WTC11 (cell line): ENCODE measurements around the gene DLGAP4. TPM values are rescaled to one million over a fixed set of nuclear protein-coding genes. Genes with fewer than 3 reads are reported as not detected.

Experiments
- ATAC-seq: fragments of 200-7000 bp; cut with Tn5 transposase; 2 replicates; pipeline ENCODE4 v1.10.0; 2021; ENCODE audit warnings: mild to moderate bottlenecking, moderate library complexity
- CTCF ChIA-PET: fragments of 300-600 bp; sonication (Branson Sonifier 250); formaldehyde crosslinking; loops from one replicate; lab custom pipeline; 2021; ENCODE audit warnings: antibody characterized with exemption; lab: Charles Lee
- POLR2A ChIA-PET: fragments of 350-600 bp; sonication (Branson Sonifier 250); formaldehyde crosslinking; loops from one replicate; lab custom pipeline; 2021; ENCODE audit warnings: antibody characterized with exemption; lab: Charles Lee
- DNase-seq: peaks from one replicate; pipeline ENCODE4 v3.0.0; 2021; ENCODE audit warnings: low spot score
- H3K27ac Mint-ChIP-seq: 2 replicates; pipeline ENCODE4 v1.8.0; 2021; ENCODE audit warnings: mixed read lengths
- H3K27me3 Mint-ChIP-seq: 2 replicates; pipeline ENCODE4 v1.8.0; 2021; ENCODE audit warnings: low read depth, mild to moderate bottlenecking, moderate library complexity, mixed read lengths
- H3K36me3 Mint-ChIP-seq: 2 replicates; pipeline ENCODE4 v1.8.0; 2021; ENCODE audit warnings: mixed read lengths
- H3K4me1 Mint-ChIP-seq: 2 replicates; pipeline ENCODE4 v1.8.0; 2022; ENCODE audit warnings: mixed read lengths
- H3K4me3 Mint-ChIP-seq: 2 replicates; pipeline ENCODE4 v1.8.0; 2021; ENCODE audit warnings: mild to moderate bottlenecking, moderate library complexity, mixed read lengths
- H3K9me3 Mint-ChIP-seq: 2 replicates; pipeline ENCODE4 v1.8.0; 2021; ENCODE audit warnings: mixed read lengths
- CTCF ChIP-seq: fragments of 200-600 bp; IDR thresholded peaks from 2 replicates; pipeline ENCODE4 v1.8.0; 2022; ENCODE audit warnings: antibody characterized with exemption
- ELF4 ChIP-seq: sonication (generic); formaldehyde crosslinking; IDR thresholded peaks from 2 replicates; pipeline ENCODE4 v1.8.1; 2022; ENCODE audit warnings: low read depth, mild to moderate bottlenecking, moderate library complexity, missing genetic modification reagents
- EMX1 ChIP-seq: fragments of 250-450 bp; sonication (Bioruptor Pico); IDR thresholded peaks from 2 replicates; pipeline ENCODE4 v1.8.0; 2021; ENCODE audit warnings: mild to moderate bottlenecking
- HMGA2 ChIP-seq: fragments of 250-450 bp; sonication (Bioruptor Pico); IDR thresholded peaks from 2 replicates; pipeline ENCODE4 v1.4.0; 2021; ENCODE audit warnings: mild to moderate bottlenecking, moderate library complexity
- JAZF1 ChIP-seq: fragments of 250-450 bp; sonication (Bioruptor Pico); IDR thresholded peaks from 2 replicates; pipeline ENCODE4 v1.9.0; 2021; ENCODE audit warnings: moderate library complexity, mild to moderate bottlenecking, inconsistent platforms
- JUN ChIP-seq: sonication (generic); formaldehyde crosslinking; IDR thresholded peaks from 2 replicates; pipeline ENCODE4 v1.8.0; 2023; ENCODE audit warnings: mild to moderate bottlenecking, missing genetic modification reagents
- KAT7 ChIP-seq: sonication (generic); formaldehyde crosslinking; IDR thresholded peaks from 2 replicates; pipeline ENCODE4 v1.8.1; 2023; ENCODE audit warnings: missing genetic modification reagents, mild to moderate bottlenecking, borderline replicate concordance
- MLX ChIP-seq: sonication (generic); formaldehyde crosslinking; IDR thresholded peaks from 2 replicates; pipeline ENCODE4 v1.8.1; 2023; ENCODE audit warnings: mild to moderate bottlenecking, missing genetic modification reagents, moderate library complexity
- MYBL2 ChIP-seq: sonication (generic); formaldehyde crosslinking; IDR thresholded peaks from 2 replicates; pipeline ENCODE4 v1.8.1; 2023; ENCODE audit warnings: mild to moderate bottlenecking, moderate library complexity, missing genetic modification reagents
- NFATC4 ChIP-seq: fragments of 250-450 bp; sonication (Bioruptor Pico); IDR thresholded peaks from 2 replicates; pipeline ENCODE4 v1.9.0; 2021; ENCODE audit warnings: mild to moderate bottlenecking
- SMAD4 ChIP-seq: sonication (generic); formaldehyde crosslinking; IDR thresholded peaks from 2 replicates; pipeline ENCODE4 v1.8.0; 2022; ENCODE audit warnings: mild to moderate bottlenecking, missing genetic modification reagents
- SOX15 ChIP-seq: fragments of 250-450 bp; sonication (Bioruptor Pico); IDR thresholded peaks from 2 replicates; pipeline ENCODE4 v1.9.0; 2021; ENCODE audit warnings: mild to moderate bottlenecking
- SP1 ChIP-seq: sonication (generic); formaldehyde crosslinking; conservative IDR thresholded peaks from 2 replicates; pipeline ENCODE4 v1.8.1; 2022; ENCODE audit warnings: missing genetic modification reagents
- TEAD4 ChIP-seq: sonication (generic); formaldehyde crosslinking; IDR thresholded peaks from 2 replicates; pipeline ENCODE4 v1.8.0; 2022; ENCODE audit warnings: mild to moderate bottlenecking, missing genetic modification reagents
- ZBTB21 ChIP-seq: sonication (generic); formaldehyde crosslinking; IDR thresholded peaks from 2 replicates; pipeline ENCODE4 v1.8.1; 2023; ENCODE audit warnings: mild to moderate bottlenecking, missing genetic modification reagents, borderline replicate concordance
- ZBTB43 ChIP-seq: sonication (generic); formaldehyde crosslinking; IDR thresholded peaks from 2 replicates; pipeline ENCODE4 v1.8.1; 2023; ENCODE audit warnings: mild to moderate bottlenecking, missing genetic modification reagents
- ZMAT4 ChIP-seq: fragments of 250-450 bp; sonication (Bioruptor Pico); IDR thresholded peaks from 2 replicates; pipeline ENCODE4 v1.9.0; 2021; ENCODE audit warnings: mild to moderate bottlenecking
- ZNF138 ChIP-seq: sonication (generic); formaldehyde crosslinking; conservative IDR thresholded peaks from 2 replicates; pipeline ENCODE4 v1.8.1; 2022; ENCODE audit warnings: mild to moderate bottlenecking, moderate library complexity, missing genetic modification reagents
- ZNF263 ChIP-seq: sonication (generic); formaldehyde crosslinking; IDR thresholded peaks from 2 replicates; pipeline ENCODE4 v1.8.1; 2022; ENCODE audit warnings: low read depth, mild to moderate bottlenecking, moderate library complexity, missing genetic modification reagents
- ZNF317 ChIP-seq: sonication (generic); formaldehyde crosslinking; IDR thresholded peaks from 2 replicates; pipeline ENCODE4 v1.8.1; 2023; ENCODE audit warnings: low read depth, mild to moderate bottlenecking, moderate library complexity, missing genetic modification reagents, borderline replicate concordance
- ZNF512 ChIP-seq: sonication (generic); formaldehyde crosslinking; IDR thresholded peaks from 2 replicates; pipeline ENCODE4 v1.8.1; 2022; ENCODE audit warnings: missing genetic modification reagents, borderline replicate concordance
- total RNA-seq: library from RNA; stranded (reverse); gene quantifications from 3 replicates; pipeline ENCODE4 v1.2.3, GENCODE V29; 2021

DLGAP4 gene
- total RNA-seq, 1 experiment from 2014 or later, result 52.6 TPM

GRCh38 chr20:36275011-36275410 lies 31.1 kb upstream of the DLGAP4 start (continued):
- TF ChIP-seq CTCF (no peak), NFATC4 (CRISPR knock-in tag) (no peak), ZBTB21 (no peak)
- TF ChIP-seq, all 79 proteins: peak for 0

GRCh38 chr20:36275441-36276189 lies 30.5 kb upstream of the DLGAP4 start:
- no peak overlapping the region for H3K4me3 Mint-ChIP-seq
- no peak overlapping the region for H3K27ac Mint-ChIP-seq
- ATAC-seq, result no peak
- no peaks in the 10 kb centered on the region; the same call in 1 of the 2 replicates for H3K27me3 Mint-ChIP-seq
- ChIA-PET CTCF (interaction anchor here (0.7 to 6.1 kb wide), 5 partner anchors 17 to 217 kb away, joined by 3 to 90 read pairs (median 6); no protein-coding TSS in a partner anchor), POLR2A (no interaction called here)
- peaks cover 23% of the 10 kb centered on the region for H3K4me1 Mint-ChIP-seq
- H3K9me3 Mint-ChIP-seq, result no peaks in the 10 kb centered on the region
- no peaks in the 10 kb centered on the region for H3K36me3 Mint-ChIP-seq
- TF ChIP-seq MLX (CRISPR knock-in tag), result no peak
- no peak for TF ChIP-seq EMX1 (CRISPR knock-in tag)
- no peak for TF ChIP-seq ZMAT4 (CRISPR knock-in tag)
- TF ChIP-seq TEAD4 (CRISPR knock-in tag), result no peak
- no peak for TF ChIP-seq ELF4 (CRISPR knock-in tag)
- no peak for TF ChIP-seq JAZF1 (CRISPR knock-in tag)
- no peak for TF ChIP-seq ZNF512
- TF ChIP-seq SP1 (CRISPR knock-in tag), result no peak
- DNase-seq, result no peak

GRCh38 chr20:36277546-36277945 lies 28.6 kb upstream of the DLGAP4 start:
- POLR2A ChIA-PET, result interaction anchor here (0.8 kb wide), 1 partner anchor 10 kb away, joined by 3 read pairs; no protein-coding TSS in a partner anchor

More at GRCh38 chr20:36277546-36277945, 28.6 kb upstream of the DLGAP4 start:
- Mint-ChIP-seq H3K4me3 (no peak overlapping the region), H3K4me1 (peaks cover 11% of the 10 kb centered on the region; the same call in 1 of the 2 replicates), H3K9me3 (no peaks in the 10 kb centered on the region), H3K36me3 (no peaks in the 10 kb centered on the region), H3K27ac (no peak overlapping the region), H3K27me3 (no peaks in the 10 kb centered on the region; the same call in 1 of the 2 replicates)
- ATAC-seq (no peak), DNase-seq (no peak)
- CTCF ChIA-PET, result interaction anchor here (1.7 kb wide), 1 partner anchor 122 kb away, joined by 4 read pairs; no protein-coding TSS in a partner anchor
- TF ChIP-seq SOX15 (CRISPR knock-in tag), result no peak
- TF ChIP-seq ZMAT4 (CRISPR knock-in tag), result no peak
- TF ChIP-seq ZNF263 (CRISPR knock-in tag), result no peak
- TF ChIP-seq JUN (CRISPR knock-in tag), result no peak
- TF ChIP-seq HMGA2 (CRISPR knock-in tag), result no peak
- TF ChIP-seq ELF4 (CRISPR knock-in tag), result no peak
- no peak for TF ChIP-seq ZBTB43 (CRISPR knock-in tag)
- TF ChIP-seq NFATC4 (CRISPR knock-in tag), result no peak
- TF ChIP-seq MYBL2 (CRISPR knock-in tag), result no peak
- TF ChIP-seq SMAD4, result no peak
- no peak for TF ChIP-seq KAT7 (CRISPR knock-in tag)
- TF ChIP-seq ZNF317, result no peak
- no peak for TF ChIP-seq ZNF138
- no peak for TF ChIP-seq EMX1 (CRISPR knock-in tag)
